NB4 (cell line): ENCODE results near the gene MTHFD2L.

Experiments
- TF ChIP-seq, protein P1 (sequence below): IDR thresholded peaks from one replicate; pipeline ENCODE4 v1.5.1; 2012; ENCODE audit warnings: low read depth, low read length
- TF ChIP-seq, protein P2 (sequence below): IDR thresholded peaks from 2 replicates; pipeline ENCODE4 v1.6.1; 2011; ENCODE audit warnings: low read depth, low read length

- TF ChIP-seq, protein P1, sequence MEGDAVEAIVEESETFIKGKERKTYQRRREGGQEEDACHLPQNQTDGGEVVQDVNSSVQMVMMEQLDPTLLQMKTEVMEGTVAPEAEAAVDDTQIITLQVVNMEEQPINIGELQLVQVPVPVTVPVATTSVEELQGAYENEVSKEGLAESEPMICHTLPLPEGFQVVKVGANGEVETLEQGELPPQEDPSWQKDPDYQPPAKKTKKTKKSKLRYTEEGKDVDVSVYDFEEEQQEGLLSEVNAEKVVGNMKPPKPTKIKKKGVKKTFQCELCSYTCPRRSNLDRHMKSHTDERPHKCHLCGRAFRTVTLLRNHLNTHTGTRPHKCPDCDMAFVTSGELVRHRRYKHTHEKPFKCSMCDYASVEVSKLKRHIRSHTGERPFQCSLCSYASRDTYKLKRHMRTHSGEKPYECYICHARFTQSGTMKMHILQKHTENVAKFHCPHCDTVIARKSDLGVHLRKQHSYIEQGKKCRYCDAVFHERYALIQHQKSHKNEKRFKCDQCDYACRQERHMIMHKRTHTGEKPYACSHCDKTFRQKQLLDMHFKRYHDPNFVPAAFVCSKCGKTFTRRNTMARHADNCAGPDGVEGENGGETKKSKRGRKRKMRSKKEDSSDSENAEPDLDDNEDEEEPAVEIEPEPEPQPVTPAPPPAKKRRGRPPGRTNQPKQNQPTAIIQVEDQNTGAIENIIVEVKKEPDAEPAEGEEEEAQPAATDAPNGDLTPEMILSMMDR: no peak
- TF ChIP-seq, protein P2, sequence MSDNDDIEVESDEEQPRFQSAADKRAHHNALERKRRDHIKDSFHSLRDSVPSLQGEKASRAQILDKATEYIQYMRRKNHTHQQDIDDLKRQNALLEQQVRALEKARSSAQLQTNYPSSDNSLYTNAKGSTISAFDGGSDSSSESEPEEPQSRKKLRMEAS: no peak
Measured at GRCh38 chr4:74318276-74318675, 160.4 kb downstream of the MTHFD2L start.
